Heart left ventricle (tissue), 16 donors: Measurements from ENCODE around the gene SDS. TPM values are rescaled to one million over a fixed set of nuclear protein-coding genes. Genes with fewer than 3 reads are reported as not detected.
A peak's percentile ranks its signal among the peaks of the same experiment; 100 is the strongest.

ENCODE experiments used
- ATAC-seq, 4 donors: fragments of 200-7000 bp; cut with Tn5 transposase; one replicate each; pipeline ENCODE4 v1.9.1; 2020 to 2022; ENCODE audit warnings: moderate library complexity in 4 of 4, mild to moderate bottlenecking in 3 of 4, moderate number of reproducible peaks in 1 of 4
- DNase-seq, 5 donors: peaks; one replicate each; pipeline ENCODE4 v3.0.0-alpha.2; 2020
- H3K27ac ChIP-seq, 12 donors: fragments of 200-600 bp; sonication (generic) in 4 of 12; one replicate each; pipeline versions ENCODE4 v1.5.0 to v1.8.0; 2016 to 2022; ENCODE audit warnings: mild to moderate bottlenecking in 2 of 12
- H3K27me3 ChIP-seq, 9 donors: fragments of 200-600 bp; sonication (generic) in 2 of 9; one replicate each; pipeline versions ENCODE4 v1.5.1 to v1.8.0; 2016 to 2022; ENCODE audit warnings: mild to moderate bottlenecking in 3 of 9
- H3K36me3 ChIP-seq, 9 donors: fragments of 200-600 bp; sonication (generic) in 2 of 9; one replicate each; pipeline versions ENCODE4 v1.5.0 to v1.8.0; 2018 to 2022; ENCODE audit warnings: mild to moderate bottlenecking in 2 of 9
- H3K4me1 ChIP-seq, 12 donors: fragments of 200-600 bp; sonication (generic) in 4 of 12; one replicate each; pipeline versions ENCODE4 v1.5.0 to v1.8.0; 2016 to 2022; ENCODE audit warnings: mild to moderate bottlenecking in 3 of 12
- H3K4me3 ChIP-seq, 12 donors: fragments of 200-600 bp; sonication (generic) in 4 of 12; one replicate each; pipeline versions ENCODE4 v1.5.0 to v1.8.0; 2017 to 2022; ENCODE audit warnings: mild to moderate bottlenecking in 9 of 12, moderate library complexity in 4 of 12
- H3K9me3 ChIP-seq, 12 donors: fragments of 200-600 bp; sonication (generic) in 4 of 12; one replicate each; pipeline versions ENCODE4 v1.5.0 to v1.8.0; 2016 to 2022; ENCODE audit warnings: mild to moderate bottlenecking in 1 of 12
- POLR2A ChIP-seq, 2 donors: fragments of 450-650 bp; IDR thresholded peaks; one replicate each; pipeline ENCODE4 v1.6.1; 2017; ENCODE audit warnings: antibody characterized with exemption in 2 of 2, mild to moderate bottlenecking in 2 of 2, moderate library complexity in 2 of 2
- WGBS, 4 donors: extraction: QIAGEN DNeasy Blood & Tissue Kit in 2 of 4; methylation state at CpG; one replicate each; pipeline versions ENCODE4 v1.1.5 to v1.1.7; 2013 to 2018; 5-methylcytosine and 5-hydroxymethylcytosine counted together
- intact Hi-C, 10 donors: fragments of 100-400 bp; cut with DNase I; formaldehyde crosslinking; loops; one replicate each; pipeline versions ENCODE4 v1.11.1 to v1.14.2; 2022
- polyA plus RNA-seq, 2 donors: library from polyadenylated mRNA; stranded (reverse); fragments of 200-250 nt; gene quantifications; one replicate each; pipeline ENCODE4 v1.2.3, GENCODE V29; 2013
- total RNA-seq, 9 donors: library from RNA; depleted of rRNA in 2 of 9; stranded (reverse); fragments of >200 nt in 2 of 9; fragmentation: NEBNext Ultra II Directional in 3 of 9; extraction: Animal tissue kit (Norgen Biotek cat#: 25700) in 3 of 9; gene quantifications; one replicate each; pipeline versions ENCODE4 v1.1.0 to v1.2.4, GENCODE V29; 2016 to 2023
- TF ChIP-seq, protein P1 (sequence below), 12 donors: fragments of 200-600 bp; sonication (generic) in 4 of 12; IDR thresholded peaks; one replicate each; pipeline versions ENCODE4 v1.5.0 to v1.8.0; 2018 to 2022; ENCODE audit warnings: antibody characterized with exemption in 12 of 12, mild to moderate bottlenecking in 5 of 12
- donor health status: ischemic (EF 13 %, LVEDD 7.1; RV severe dilation, severe dysfunction).
- donor health status: healthy with polysubstance abuse.
- donor health status: DM: no; HTN: yes; CAD: no.
- donor health status: DM: no; HTN: no; CAD: no.
- donor health status: ischemic (EF 25% LVEDD 6.9; RV normal size, moderate dysfunction).
- donor health status: ischemic (EF 25% LVEDD 5.7; RV mildly dilated, moderate dysfunction).
- donor health status: healthy.
- donor health status: DM: yes; HTN: yes; CAD: no.
- donor health status: ischemic (EF 35%, LVEDD 5.7; RV mildly dilated, moderate dysfunction).
- donor health status: nonischemic (EF 11% LVEDD 7.7; RV severe dilation, severe dysfunction).
- donor health status: DM: yes; HTN: yes; CAD: no.
- donor health status: PGD.
- donor health status: ischemic (EF 29% LVEDD 5.4; RV normal size, mild dysfunction).
- donor health status: nonischemic (EF 23%, LVEDD 6.1; RV moderate dilation, normal function).

SDS gene
- total and polyA plus RNA-seq, 11 donors, result 0.28 to 10.5 (median 0.44) TPM; not detected in 6

DNA sequence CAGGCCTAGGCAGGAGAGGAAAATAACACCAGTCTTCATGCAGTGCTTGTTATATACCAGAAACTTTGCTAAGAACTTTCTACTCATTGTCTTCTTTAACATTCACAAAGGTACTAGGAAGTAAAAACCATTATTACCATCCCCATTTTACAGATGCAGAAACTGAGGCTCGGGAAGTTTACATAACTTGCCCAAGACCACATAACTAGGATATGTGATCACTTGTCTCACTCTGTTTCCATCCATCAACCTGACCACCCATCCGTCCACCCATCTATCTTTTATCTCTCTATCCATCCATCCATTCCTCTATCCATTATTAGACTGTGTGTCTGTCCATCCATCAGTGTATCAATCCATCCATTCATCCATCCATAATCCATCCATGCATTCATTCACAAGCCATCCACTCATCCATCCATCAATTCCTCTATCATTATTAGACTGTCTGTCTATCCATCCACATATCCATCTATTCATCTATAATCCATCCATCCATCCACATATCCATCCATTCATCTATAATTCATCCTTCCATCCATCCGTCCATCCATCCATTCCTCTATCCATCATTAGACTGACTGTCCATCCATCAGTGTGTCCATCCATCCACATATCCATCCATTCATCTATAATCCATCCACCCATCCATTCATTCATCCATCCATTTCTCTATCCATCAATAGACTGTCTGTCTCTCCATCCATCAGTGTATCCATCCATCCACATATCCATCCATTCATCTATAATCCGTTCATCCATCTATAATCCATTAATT lies 35.0 kb upstream of the SDS start:
- Histone ChIP-seq H3K27ac (no peak overlapping the region), H3K4me3 (no peak overlapping the region), H3K4me1 (no peaks in the 10 kb centered on the region), H3K9me3 (no peaks in the 10 kb centered on the region), H3K27me3 (peaks cover 0 to 39% (median 4%) of the 10 kb centered on the region in 9 donors), H3K36me3 (no peaks in the 10 kb centered on the region)
- no peak for DNase-seq
- intact Hi-C loops, result loop anchor here in 2 of 10 donors (2.0 to 10.0 kb wide), 2 partner anchors 474 to 476 kb away; no protein-coding TSS in a partner anchor
- 75 to 81% (median 78%) methylated on average over 4 of the region's 4 CpGs for WGBS, 4 donors
- TF ChIP-seq, protein P1, sequence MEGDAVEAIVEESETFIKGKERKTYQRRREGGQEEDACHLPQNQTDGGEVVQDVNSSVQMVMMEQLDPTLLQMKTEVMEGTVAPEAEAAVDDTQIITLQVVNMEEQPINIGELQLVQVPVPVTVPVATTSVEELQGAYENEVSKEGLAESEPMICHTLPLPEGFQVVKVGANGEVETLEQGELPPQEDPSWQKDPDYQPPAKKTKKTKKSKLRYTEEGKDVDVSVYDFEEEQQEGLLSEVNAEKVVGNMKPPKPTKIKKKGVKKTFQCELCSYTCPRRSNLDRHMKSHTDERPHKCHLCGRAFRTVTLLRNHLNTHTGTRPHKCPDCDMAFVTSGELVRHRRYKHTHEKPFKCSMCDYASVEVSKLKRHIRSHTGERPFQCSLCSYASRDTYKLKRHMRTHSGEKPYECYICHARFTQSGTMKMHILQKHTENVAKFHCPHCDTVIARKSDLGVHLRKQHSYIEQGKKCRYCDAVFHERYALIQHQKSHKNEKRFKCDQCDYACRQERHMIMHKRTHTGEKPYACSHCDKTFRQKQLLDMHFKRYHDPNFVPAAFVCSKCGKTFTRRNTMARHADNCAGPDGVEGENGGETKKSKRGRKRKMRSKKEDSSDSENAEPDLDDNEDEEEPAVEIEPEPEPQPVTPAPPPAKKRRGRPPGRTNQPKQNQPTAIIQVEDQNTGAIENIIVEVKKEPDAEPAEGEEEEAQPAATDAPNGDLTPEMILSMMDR (IDR thresholded peaks at IDR 0.05), result no peak
- TF ChIP-seq POLR2A (IDR thresholded peaks at IDR 0.05), result no peak
- ATAC-seq, result no peak

DNA sequence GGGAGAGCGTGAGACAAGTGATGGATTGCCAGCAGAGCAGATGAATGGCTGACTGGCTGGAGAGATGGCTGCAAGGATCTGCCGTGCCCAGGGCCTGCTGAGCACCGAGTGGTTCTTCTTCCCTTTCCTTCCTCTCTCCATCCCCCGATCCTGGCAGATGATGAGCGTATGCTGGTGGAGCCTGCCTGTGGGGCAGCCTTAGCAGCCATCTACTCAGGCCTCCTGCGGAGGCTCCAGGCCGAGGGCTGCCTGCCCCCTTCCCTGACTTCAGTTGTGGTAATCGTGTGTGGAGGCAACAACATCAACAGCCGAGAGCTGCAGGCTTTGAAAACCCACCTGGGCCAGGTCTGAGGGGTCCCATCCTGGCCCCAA lies 34.0 kb upstream of the SDS start:
- peaks cover 0 to 29% (median 4%) of the 10 kb centered on the region in 9 donors for H3K27me3 ChIP-seq
- no peak overlapping the region for H3K4me3 ChIP-seq
- H3K27ac ChIP-seq, result no peak overlapping the region
- intact Hi-C loops, result loop anchor here in 2 of 10 donors (2.0 to 10.0 kb wide), 2 partner anchors 475 to 477 kb away; no protein-coding TSS in a partner anchor
- 51 to 66% (median 54%) methylated on average over 7 to 9 of the region's 9 CpGs for WGBS, 4 donors
- ATAC-seq, result no peak
- no peaks in the 10 kb centered on the region for H3K36me3 ChIP-seq
- no peaks in the 10 kb centered on the region for H3K9me3 ChIP-seq
- TF ChIP-seq, protein P1 (IDR thresholded peaks at IDR 0.05), result no peak
- TF ChIP-seq POLR2A (IDR thresholded peaks at IDR 0.05), result no peak
- no peak for DNase-seq
- H3K4me1 ChIP-seq, result no peaks in the 10 kb centered on the region

DNA sequence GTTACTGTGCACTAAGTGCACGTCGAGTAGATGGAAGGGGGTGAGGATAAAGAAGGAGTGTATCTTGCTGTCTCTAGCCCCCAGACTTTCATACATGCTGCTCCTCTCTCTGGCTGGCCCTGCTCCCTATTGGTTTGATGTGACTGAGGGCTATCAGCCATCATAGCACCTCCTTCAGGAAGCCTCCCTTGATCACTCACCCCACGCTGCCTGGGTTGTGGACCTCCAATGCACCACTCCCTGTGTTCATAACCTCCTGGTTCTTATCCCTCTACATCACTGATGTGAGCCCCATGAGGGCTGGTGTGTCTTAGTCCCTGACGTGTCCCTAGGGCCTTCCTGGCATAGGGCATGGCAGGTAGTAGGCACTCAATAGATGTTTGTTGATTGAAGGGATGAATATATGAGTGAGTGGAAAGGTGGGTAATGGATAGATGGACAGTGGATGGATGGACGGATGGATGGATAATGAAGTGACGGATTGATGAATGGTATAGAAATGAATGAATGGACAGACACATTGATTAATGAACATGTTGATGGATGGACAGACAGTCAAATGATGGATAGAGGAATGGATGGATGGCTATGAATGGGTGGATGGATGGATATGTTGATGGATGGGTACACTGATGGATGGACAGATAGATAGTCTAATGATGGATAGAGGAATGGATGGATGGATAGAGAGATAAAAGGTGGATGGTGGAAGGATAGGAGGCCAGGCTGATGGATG lies 33.5 kb upstream of the SDS start:
- Histone ChIP-seq H3K36me3 (no peaks in the 10 kb centered on the region), H3K4me1 (no peaks in the 10 kb centered on the region), H3K27ac (no peak overlapping the region), H3K9me3 (no peaks in the 10 kb centered on the region), H3K27me3 (peaks cover 0 to 23% (median 4%) of the 10 kb centered on the region in 9 donors), H3K4me3 (no peak overlapping the region)
- no peak for DNase-seq
- TF ChIP-seq, protein P1 (IDR thresholded peaks at IDR 0.05), result no peak
- TF ChIP-seq POLR2A (IDR thresholded peaks at IDR 0.05), result no peak
- intact Hi-C loops, result loop anchor here in 1 of 10 donors (10.0 kb wide), 1 partner anchor 478 kb away; no protein-coding TSS in a partner anchor
- WGBS, 4 donors, result 79 to 86% (median 81%) methylated on average over 6 of the region's 6 CpGs
- ATAC-seq, result no peak

DNA sequence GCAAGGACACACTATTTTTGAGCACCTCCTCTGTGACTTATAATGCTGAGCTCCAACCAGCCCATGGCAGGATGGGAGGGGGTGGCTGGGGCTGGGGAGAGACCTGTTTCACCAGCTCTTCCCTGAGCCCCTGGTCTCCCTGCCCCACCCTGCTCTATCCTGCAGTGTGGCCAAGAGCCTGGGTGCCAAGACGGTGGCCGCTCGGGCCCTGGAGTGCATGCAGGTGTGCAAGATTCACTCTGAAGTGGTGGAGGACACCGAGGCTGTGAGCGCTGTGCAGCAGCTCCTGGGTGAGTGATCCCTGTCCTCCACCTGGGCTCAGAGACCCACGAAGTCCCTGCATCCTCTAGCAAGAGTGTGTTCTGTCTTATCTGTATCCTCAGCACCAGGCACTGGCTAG lies 32.9 kb upstream of the SDS start:
- no peaks in the 10 kb centered on the region for H3K9me3 ChIP-seq
- no peak for DNase-seq
- no peaks in the 10 kb centered on the region for H3K4me1 ChIP-seq
- no peak overlapping the region for H3K4me3 ChIP-seq
- no peaks in the 10 kb centered on the region for H3K36me3 ChIP-seq
- H3K27me3 ChIP-seq, result peaks cover 0 to 19% (median 3%) of the 10 kb centered on the region in 9 donors
- no peak overlapping the region for H3K27ac ChIP-seq
- 77 to 84% (median 79%) methylated on average over 6 of the region's 6 CpGs for WGBS, 4 donors
- ATAC-seq, result peak in 1 of 4 donors; percentile 25
- TF ChIP-seq, protein P1 (IDR thresholded peaks at IDR 0.05), result no peak
- TF ChIP-seq POLR2A (IDR thresholded peaks at IDR 0.05), result no peak
- intact Hi-C loops, result loop anchor here in 1 of 10 donors (10.0 kb wide), 1 partner anchor 478 kb away; no protein-coding TSS in a partner anchor
